ENCODE measurements around the gene RFT1.

Gene RFT1

DNA sequence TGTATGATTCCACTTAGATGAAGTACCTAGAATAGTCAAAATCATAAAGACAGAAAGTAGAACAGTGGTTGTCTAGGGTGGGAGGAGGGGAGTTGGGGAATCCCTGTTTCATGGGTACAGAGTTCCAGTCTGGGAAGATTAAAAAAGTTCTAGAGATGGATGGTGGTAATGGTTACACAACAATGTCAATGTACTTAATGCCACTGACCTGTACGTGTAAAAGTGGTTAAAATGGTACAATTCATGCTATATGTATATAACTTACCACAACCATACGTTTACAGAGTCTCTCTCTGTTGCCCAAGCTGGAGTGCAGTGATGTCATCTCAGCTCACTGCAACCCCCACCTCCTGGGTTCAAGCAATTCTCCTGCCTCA is 90.9 kb downstream of the RFT1 start:
- H3K4me1 ChIP-seq (ENCODE audit: control insufficient read depth, insufficient read depth, low read length, unreplicated experiment), result peaks cover 14% of the 10 kb centered on the region
- H3K4me3 ChIP-seq (ENCODE audit: low read depth, low read length), result no peak overlapping the region
- peaks cover 12% of the 10 kb centered on the region for H3K79me2 ChIP-seq (ENCODE audit: control insufficient read depth, insufficient read depth, low read length, unreplicated experiment)
- no peak overlapping the region for H3K27ac ChIP-seq (ENCODE audit: low read depth, low read length)
- no peaks in the 10 kb centered on the region for H3K36me3 ChIP-seq (ENCODE audit: insufficient read depth, low read length)
- H2AFZ ChIP-seq (ENCODE audit: low read length, unreplicated experiment), result no peak overlapping the region
- H3K27me3 ChIP-seq (ENCODE audit: insufficient read depth, low read length), result no peaks in the 10 kb centered on the region

GRCh38 chr3:53038679-53039375 is 91.4 kb downstream of the RFT1 start:
- Histone ChIP-seq H2AFZ (ENCODE audit: low read length, unreplicated experiment) (no peak overlapping the region), H3K36me3 (ENCODE audit: insufficient read depth, low read length) (no peaks in the 10 kb centered on the region), H3K4me3 (ENCODE audit: low read depth, low read length) (no peak overlapping the region), H3K4me1 (ENCODE audit: control insufficient read depth, insufficient read depth, low read length, unreplicated experiment) (peaks cover 11% of the 10 kb centered on the region), H3K79me2 (ENCODE audit: control insufficient read depth, insufficient read depth, low read length, unreplicated experiment) (peaks cover 12% of the 10 kb centered on the region), H3K27me3 (ENCODE audit: insufficient read depth, low read length) (no peaks in the 10 kb centered on the region), H3K27ac (ENCODE audit: low read depth, low read length) (no peak overlapping the region)
